MCF 10A (cell line): ENCODE results near the gene GLIS1. TPM values are rescaled to one million over a fixed set of nuclear protein-coding genes. Genes with fewer than 3 reads are reported as not detected.

Experiments
- BruUV-seq: library from RNA; stranded (reverse); fragments of 400-500 nt; replicated peaks from 2 replicates; lab custom pipeline; 2021; lab: Mats Ljungman, UMichigan
- CTCF ChIA-PET: fragments of 300-600 bp; sonication (Branson Sonifier 250); formaldehyde crosslinking; extraction: SDS; loops from one replicate; lab custom pipeline; 2021; ENCODE audit warnings: antibody characterized with exemption, inconsistent platforms; lab: Yijun Ruan, JAX
- POLR2A ChIA-PET: fragments of 300-600, 350-650 bp; sonication (Branson Sonifier 250); formaldehyde crosslinking; extraction: SDS; loops from one replicate; lab custom pipeline; 2020; ENCODE audit warnings: antibody characterized with exemption, inconsistent platforms; lab: Yijun Ruan, JAX
- DNase-seq: peaks from one replicate; pipeline ENCODE4 v3.0.0-alpha.2; 2018; ENCODE audit not compliant: unreplicated experiment
- H3K27ac Mint-ChIP-seq: one replicate; pipeline ENCODE4 v1.8.0; 2022; ENCODE audit warnings: mild to moderate bottlenecking, low read depth, mixed read lengths; ENCODE audit not compliant: unreplicated experiment
- H3K27me3 Mint-ChIP-seq: one replicate; pipeline ENCODE4 v1.8.0; 2022; ENCODE audit warnings: mixed read lengths; ENCODE audit not compliant: insufficient read depth, unreplicated experiment
- H3K36me3 Mint-ChIP-seq: one replicate; pipeline ENCODE4 v1.8.0; 2022; ENCODE audit warnings: mild to moderate bottlenecking, moderate library complexity, mixed read lengths; ENCODE audit not compliant: insufficient read depth, unreplicated experiment
- H3K4me1 Mint-ChIP-seq: one replicate; pipeline ENCODE4 v1.8.0; 2022; ENCODE audit warnings: mixed read lengths; ENCODE audit not compliant: insufficient read depth, unreplicated experiment
- H3K4me3 Mint-ChIP-seq: one replicate; pipeline ENCODE4 v1.8.0; 2022; ENCODE audit warnings: mild to moderate bottlenecking, moderate library complexity, mixed read lengths; ENCODE audit not compliant: unreplicated experiment
- H3K9me3 Mint-ChIP-seq: one replicate; pipeline ENCODE4 v1.8.0; 2022; ENCODE audit warnings: mixed read lengths; ENCODE audit not compliant: unreplicated experiment
- CTCF ChIP-seq: fragments of 200-600 bp; IDR thresholded peaks from one replicate; pipeline ENCODE4 v1.8.0; 2022; ENCODE audit warnings: antibody characterized with exemption, mild to moderate bottlenecking; ENCODE audit not compliant: unreplicated experiment
- intact Hi-C: fragments of 100-400 bp; cut with micrococcal nuclease; formaldehyde crosslinking; loops from 2 replicates; pipeline ENCODE4 v1.14.1; 2022
- total RNA-seq: library from RNA; stranded (reverse); gene quantifications from 2 replicates; pipeline ENCODE4 v1.2.3, GENCODE V29; 2022

The GLIS1 gene
- total RNA-seq, 1 experiment from 2014 or later: 0.93 TPM

- no TSS peak for BruUV-seq
- intact Hi-C loops: no loop called here
- Mint-ChIP-seq H3K4me1 (peaks cover 21% of the 10 kb centered on the region), H3K9me3 (no peaks in the 10 kb centered on the region), H3K27me3 (no peaks in the 10 kb centered on the region), H3K4me3 (no peak overlapping the region), H3K36me3 (no peaks in the 10 kb centered on the region), H3K27ac (peak overlapping the region; percentile 20)
- CTCF ChIA-PET: no interaction called here
- TF ChIP-seq CTCF: no peak
- POLR2A ChIA-PET: no interaction called here
- DNase-seq: no peak
Measured at GRCh38 chr1:53540604-53541262, 198.2 kb downstream of the GLIS1 start.

GRCh38 chr1:53539711-53540603, 199.0 kb downstream of the GLIS1 start:
- H3K9me3 Mint-ChIP-seq: no peaks in the 10 kb centered on the region
- H3K4me1 Mint-ChIP-seq: peaks cover 21% of the 10 kb centered on the region
- H3K36me3 Mint-ChIP-seq: no peaks in the 10 kb centered on the region
- no peaks in the 10 kb centered on the region for H3K27me3 Mint-ChIP-seq
- intact Hi-C loops: no loop called here
- DNase-seq: no peak
- TF ChIP-seq CTCF: no peak
- no TSS peak for BruUV-seq
- H3K27ac Mint-ChIP-seq: peak overlapping the region; percentile 20
- CTCF ChIA-PET: no interaction called here
- no peak overlapping the region for H3K4me3 Mint-ChIP-seq
- POLR2A ChIA-PET: no interaction called here

DNA sequence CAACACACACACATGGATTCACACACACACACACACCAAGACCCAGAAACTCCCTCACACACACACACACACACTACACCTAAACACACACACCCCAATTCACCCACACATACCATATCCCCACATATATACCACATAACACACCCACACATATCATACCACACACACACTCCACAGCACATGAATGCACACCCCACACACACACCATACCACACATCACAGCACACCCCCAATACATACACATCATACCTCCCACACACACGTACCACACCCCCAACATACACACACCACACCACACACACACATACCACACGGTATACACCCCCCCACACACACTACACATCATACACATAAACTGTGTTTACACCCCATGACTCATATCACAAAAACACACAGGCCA, 199.7 kb downstream of the GLIS1 start:
- intact Hi-C loops: no loop called here
- H3K27me3 Mint-ChIP-seq: no peaks in the 10 kb centered on the region
- H3K9me3 Mint-ChIP-seq: no peaks in the 10 kb centered on the region
- ChIA-PET POLR2A (no interaction called here), CTCF (no interaction called here)
- no peak overlapping the region for H3K4me3 Mint-ChIP-seq
- peaks cover 21% of the 10 kb centered on the region for H3K4me1 Mint-ChIP-seq
- H3K36me3 Mint-ChIP-seq: no peaks in the 10 kb centered on the region
- no peak for TF ChIP-seq CTCF
- no peak overlapping the region for H3K27ac Mint-ChIP-seq
- BruUV-seq: no TSS peak
- no peak for DNase-seq

DNA sequence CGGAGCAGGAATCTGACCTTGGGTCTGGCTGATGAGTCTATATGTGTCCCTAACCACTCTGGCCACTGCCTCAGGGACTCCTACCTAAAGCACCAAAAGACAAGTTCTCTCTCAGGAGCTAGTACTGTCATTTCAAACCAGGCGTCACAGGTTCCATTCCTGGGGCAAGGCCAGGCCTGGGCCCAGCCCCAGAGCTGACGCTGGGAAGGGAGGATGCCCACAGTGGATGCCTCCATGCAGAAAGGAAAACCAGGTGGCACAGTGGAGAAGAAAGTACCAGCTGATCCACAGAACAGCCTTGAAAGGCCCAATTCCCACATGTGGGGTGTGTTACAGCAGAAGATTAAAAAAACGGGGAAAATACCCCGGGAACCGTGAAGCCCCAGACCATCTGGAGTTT, 202.4 kb downstream of the GLIS1 start:
- H3K4me1 Mint-ChIP-seq: peaks cover 9% of the 10 kb centered on the region
- no peak for DNase-seq
- TF ChIP-seq CTCF: no peak
- no peaks in the 10 kb centered on the region for H3K36me3 Mint-ChIP-seq
- no TSS peak for BruUV-seq
- H3K9me3 Mint-ChIP-seq: no peaks in the 10 kb centered on the region
- H3K27me3 Mint-ChIP-seq: no peaks in the 10 kb centered on the region
- intact Hi-C loops: no loop called here
- H3K27ac Mint-ChIP-seq: no peak overlapping the region
- no peak overlapping the region for H3K4me3 Mint-ChIP-seq
- CTCF ChIA-PET: no interaction called here
- POLR2A ChIA-PET: no interaction called here
